NCI-H1436 (cell line): ENCODE measurements around the gene DIDO1.

Source experiments
- DNase-seq: peaks from one replicate; lab custom pipeline; 2025; lab: John Stamatoyannopoulos, UW

The DIDO1 gene

GRCh38 chr20:62910777-62911497 is 15.4 kb downstream of the DIDO1 start:
- no peak for DNase-seq

GRCh38 chr20:62910217-62910766 is 16.0 kb downstream of the DIDO1 start:
- DNase-seq = no peak

- no peak for DNase-seq
These were observed 17.1 kb downstream of the DIDO1 start for GRCh38 chr20:62908971-62909791.

GRCh38 chr20:62907384-62908317 is 18.7 kb downstream of the DIDO1 start:
- DNase-seq = peak; percentile 17

GRCh38 chr20:62906647-62907375 is 19.5 kb downstream of the DIDO1 start:
- no peak for DNase-seq

GRCh38 chr20:62906209-62906608 is 20.1 kb downstream of the DIDO1 start:
- DNase-seq = no peak

GRCh38 chr20:62905536-62906117 is 20.7 kb downstream of the DIDO1 start:
- DNase-seq = no peak

- DNase-seq = no peak
These were observed 23.2 kb downstream of the DIDO1 start for GRCh38 chr20:62902926-62903615.

- DNase-seq = no peak
These were observed 24.4 kb downstream of the DIDO1 start for GRCh38 chr20:62901891-62902290.

GRCh38 chr20:62900692-62901584 is 25.4 kb downstream of the DIDO1 start:
- DNase-seq = no peak

- DNase-seq = peak; percentile 79
These were observed 26.1 kb downstream of the DIDO1 start for GRCh38 chr20:62900052-62900691.

- DNase-seq = no peak
These were observed 26.7 kb downstream of the DIDO1 start for GRCh38 chr20:62899633-62900051.

- DNase-seq = no peak
These were observed 27.2 kb downstream of the DIDO1 start for GRCh38 chr20:62898970-62899632.

GRCh38 chr20:62898093-62898964 is 28.0 kb downstream of the DIDO1 start:
- DNase-seq = no peak

- DNase-seq = no peak
These were observed 28.6 kb downstream of the DIDO1 start for GRCh38 chr20:62897666-62898065.

- peak; percentile 14 for DNase-seq
These were observed 29.8 kb downstream of the DIDO1 start for GRCh38 chr20:62896526-62896925.

- DNase-seq = no peak
These were observed 30.8 kb downstream of the DIDO1 start for GRCh38 chr20:62895539-62895938.
